ENCODE data around the gene NET1. TPM values are rescaled to one million over a fixed set of nuclear protein-coding genes. Genes with fewer than 3 reads are reported as not detected.

The NET1 gene
- polyA plus RNA-seq, 3 donors, result 1.2 to 1.7 (median 1.4) TPM

GRCh38 chr10:5424751-5425150 is 12.4 kb downstream of the NET1 start:
- Mint-ChIP-seq H3K36me3 (peaks cover 2 to 26% of the 10 kb centered on the region in 2 donors), H3K4me3 (no peak overlapping the region), H3K27ac (no peak overlapping the region), H3K9me3 (peaks cover 0 to 3% (median 2%) of the 10 kb centered on the region in 7 donors), H3K4me1 (peaks cover 10% of the 10 kb centered on the region), H3K27me3 (ENCODE audit: low read depth in 3 of 3) (peaks cover 0 to 3% (median 0%) of the 10 kb centered on the region in 3 donors)
- TF ChIP-seq CTCF (IDR thresholded peaks at IDR 0.05), result no peak
- no peak overlapping the region for H3K4me2 ChIP-seq (replicated peaks; ENCODE audit: extremely low read depth, low read length, poor library complexity, severe bottlenecking)
- no peak for DNase-seq
- H4K20me1 ChIP-seq (ENCODE audit: insufficient read depth, low read length), result no peaks in the 10 kb centered on the region
- intact Hi-C loops (cut with micrococcal nuclease), result no loop called here
- 83% methylated on average over 1 of the region's 4 CpGs for WGBS (ENCODE audit: insufficient coverage)
- no peak overlapping the region for H2AFZ ChIP-seq (ENCODE audit: insufficient read depth, low read depth, low read length, poor library complexity, severe bottlenecking)
- H3K4me1 ChIP-seq (ENCODE audit: control insufficient read depth in 1 of 2, insufficient read depth in 2 of 2, low read length in 2 of 2), result peaks cover 0 to 2% of the 10 kb centered on the region in 2 donors
- no peak overlapping the region for H3K9ac ChIP-seq (ENCODE audit: insufficient read depth, low read length, poor library complexity, severe bottlenecking)
- no peaks in the 10 kb centered on the region for H3K27me3 ChIP-seq (ENCODE audit: control insufficient read depth in 2 of 2, insufficient read depth in 2 of 2, low read length in 2 of 2)
- H3K36me3 ChIP-seq (replicated peaks in 1 of 2; ENCODE audit: control insufficient read depth in 1 of 2, insufficient read depth in 2 of 2, low read length in 2 of 2), result no peaks in the 10 kb centered on the region
- peak overlapping the region in 1 of 2 donors; percentile 0 for H3K27ac ChIP-seq (ENCODE audit: low read depth in 1 of 2, low read length in 2 of 2)
- no peaks in the 10 kb centered on the region for H3K9me3 ChIP-seq (replicated peaks in 1 of 2; ENCODE audit: control insufficient read depth in 1 of 2, insufficient read depth in 1 of 2, low read length in 2 of 2)
- H3K79me2 ChIP-seq (ENCODE audit: insufficient read depth, low read length), result peaks cover 55% of the 10 kb centered on the region
- no peak overlapping the region for H3K4me3 ChIP-seq (replicated peaks in 1 of 3; ENCODE audit: low read depth in 2 of 3, low read length in 3 of 3)

- H3K27ac ChIP-seq (ENCODE audit: low read depth in 1 of 2, low read length in 2 of 2), result no peak overlapping the region
- H3K4me1 Mint-ChIP-seq, result peaks cover 10% of the 10 kb centered on the region
- peak overlapping the region in 1 of 7 donors; percentile 58 for H3K27ac Mint-ChIP-seq
- no peak overlapping the region for H2AFZ ChIP-seq (ENCODE audit: insufficient read depth, low read depth, low read length, poor library complexity, severe bottlenecking)
- TF ChIP-seq CTCF (IDR thresholded peaks at IDR 0.05), result no peak
- H3K36me3 ChIP-seq (replicated peaks in 1 of 2; ENCODE audit: control insufficient read depth in 1 of 2, insufficient read depth in 2 of 2, low read length in 2 of 2), result peaks cover 0 to 6% of the 10 kb centered on the region in 2 donors
- WGBS (ENCODE audit: insufficient coverage), result 29% methylated on average over 1 of the region's 2 CpGs
- peaks cover 21% of the 10 kb centered on the region for H3K79me2 ChIP-seq (ENCODE audit: insufficient read depth, low read length)
- peaks cover 11 to 32% of the 10 kb centered on the region in 2 donors for H3K36me3 Mint-ChIP-seq
- no peak overlapping the region for H3K4me3 Mint-ChIP-seq
- no peak overlapping the region for H3K4me2 ChIP-seq (replicated peaks; ENCODE audit: extremely low read depth, low read length, poor library complexity, severe bottlenecking)
- no peaks in the 10 kb centered on the region for H3K9me3 ChIP-seq (replicated peaks in 1 of 2; ENCODE audit: control insufficient read depth in 1 of 2, insufficient read depth in 1 of 2, low read length in 2 of 2)
- DNase-seq, result no peak
- no peaks in the 10 kb centered on the region for H3K27me3 ChIP-seq (ENCODE audit: control insufficient read depth in 2 of 2, insufficient read depth in 2 of 2, low read length in 2 of 2)
- intact Hi-C loops (cut with micrococcal nuclease), result no loop called here
- no peak overlapping the region for H3K9ac ChIP-seq (ENCODE audit: insufficient read depth, low read length, poor library complexity, severe bottlenecking)
- no peaks in the 10 kb centered on the region for H3K27me3 Mint-ChIP-seq (ENCODE audit: low read depth in 3 of 3)
- H3K4me3 ChIP-seq (replicated peaks in 1 of 3; ENCODE audit: low read depth in 2 of 3, low read length in 3 of 3), result no peak overlapping the region
- peaks cover 0 to 5% (median 3%) of the 10 kb centered on the region in 7 donors for H3K9me3 Mint-ChIP-seq
- peaks cover 0 to 2% of the 10 kb centered on the region in 2 donors for H3K4me1 ChIP-seq (ENCODE audit: control insufficient read depth in 1 of 2, insufficient read depth in 2 of 2, low read length in 2 of 2)
- no peaks in the 10 kb centered on the region for H4K20me1 ChIP-seq (ENCODE audit: insufficient read depth, low read length)
These were observed 15.8 kb downstream of the NET1 start for GRCh38 chr10:5428133-5428532.

Measured in CD14-positive monocyte (primary cell).